ENCODE measurements around the gene PHTF1. TPM values are rescaled to one million over a fixed set of nuclear protein-coding genes. Genes with fewer than 3 reads are reported as not detected.

The PHTF1 gene
- polyA plus RNA-seq, 1 experiment = 18.0 TPM

- ChIA-PET CTCF (no interaction called here), POLR2A (no interaction called here)
- Histone ChIP-seq H3K9me3 (ENCODE audit: control insufficient read depth, insufficient read depth, low read length) (no peaks in the 10 kb centered on the region), H3K27ac (ENCODE audit: low read depth, low read length) (no peak overlapping the region), H3K27me3 (ENCODE audit: control insufficient read depth, insufficient read depth, low read length) (no peaks in the 10 kb centered on the region), H3K4me3 (ENCODE audit: low read depth, low read length) (no peak overlapping the region)
- no peak for DNase-seq (ENCODE audit: low read depth, low spot score)
- no peak for TF ChIP-seq CTCF (IDR thresholded peaks at IDR 0.05; ENCODE audit: low read depth, low read length)
Observed at GRCh38 chr1:113786069-113786468, 26.8 kb upstream of the PHTF1 start.

GRCh38 chr1:113784104-113784779 lies 25.0 kb upstream of the PHTF1 start:
- ChIA-PET POLR2A (no interaction called here), CTCF (interaction anchor here (0.9 kb wide), 1 partner anchor 9 kb away, joined by 3 read pairs; no protein-coding TSS in a partner anchor)
- TF ChIP-seq CTCF (IDR thresholded peaks at IDR 0.05; ENCODE audit: low read depth, low read length) = no peak
- no peaks in the 10 kb centered on the region for H3K27me3 ChIP-seq (ENCODE audit: control insufficient read depth, insufficient read depth, low read length)
- no peak overlapping the region for H3K27ac ChIP-seq (ENCODE audit: low read depth, low read length)
- H3K9me3 ChIP-seq (ENCODE audit: control insufficient read depth, insufficient read depth, low read length) = no peaks in the 10 kb centered on the region
- no peak for DNase-seq (ENCODE audit: low read depth, low spot score)
- H3K4me3 ChIP-seq (ENCODE audit: low read depth, low read length) = no peak overlapping the region

GRCh38 chr1:113783254-113784103 lies 24.2 kb upstream of the PHTF1 start:
- no peak for DNase-seq (ENCODE audit: low read depth, low spot score)
- H3K9me3 ChIP-seq (ENCODE audit: control insufficient read depth, insufficient read depth, low read length) = no peaks in the 10 kb centered on the region
- POLR2A ChIA-PET = no interaction called here
- no peak overlapping the region for H3K27ac ChIP-seq (ENCODE audit: low read depth, low read length)
- TF ChIP-seq CTCF (IDR thresholded peaks at IDR 0.05; ENCODE audit: low read depth, low read length) = no peak
- H3K4me3 ChIP-seq (ENCODE audit: low read depth, low read length) = no peak overlapping the region
- H3K27me3 ChIP-seq (ENCODE audit: control insufficient read depth, insufficient read depth, low read length) = no peaks in the 10 kb centered on the region
- CTCF ChIA-PET = no interaction called here

- DNase-seq (ENCODE audit: low read depth, low spot score) = no peak
- POLR2A ChIA-PET = no interaction called here
- CTCF ChIA-PET = no interaction called here
- no peaks in the 10 kb centered on the region for H3K27me3 ChIP-seq (ENCODE audit: control insufficient read depth, insufficient read depth, low read length)
- H3K27ac ChIP-seq (ENCODE audit: low read depth, low read length) = no peak overlapping the region
- no peak overlapping the region for H3K4me3 ChIP-seq (ENCODE audit: low read depth, low read length)
- no peak for TF ChIP-seq CTCF (IDR thresholded peaks at IDR 0.05; ENCODE audit: low read depth, low read length)
- H3K9me3 ChIP-seq (ENCODE audit: control insufficient read depth, insufficient read depth, low read length) = no peaks in the 10 kb centered on the region
Observed at GRCh38 chr1:113782406-113782805, 23.1 kb upstream of the PHTF1 start.

Measured in AG04450 (cell line).